ENCODE measurements around the gene KCNH2. TPM values are rescaled to one million over a fixed set of nuclear protein-coding genes. Genes with fewer than 3 reads are reported as not detected.

The KCNH2 gene
- total and polyA plus RNA-seq, 2 of the 13 experiments (the other 11 are each of a cell fraction or from before 2014, with no cell fraction given): 0.09 to 0.11 TPM

GRCh38 chr7:151012911-151013347 is 34.8 kb upstream of the KCNH2 start:
- FAIRE-seq (no peak), DNase-seq (ENCODE audit: low spot score) (peak; percentile 45), ATAC-seq (peak; percentile 58)
- Histone ChIP-seq H3K9ac (ENCODE audit: insufficient read depth, low read depth, low read length) (peak overlapping the region; percentile 52), H3K4me1 (ENCODE audit: insufficient read depth, low read length) (peaks cover 69% of the 10 kb centered on the region), H3K36me3 (replicated peaks in 1 of 2; ENCODE audit: control insufficient read depth in 1 of 2, insufficient read depth in 2 of 2, low read length in 2 of 2) (no peaks in the 10 kb centered on the region; a peak in 1 of 5 replicates), H3K4me2 (ENCODE audit: low read depth, low read length) (peak overlapping the region; percentile 85), H3K79me2 (ENCODE audit: insufficient read depth, low read length) (no peaks in the 10 kb centered on the region), H3K27me3 (ENCODE audit: control insufficient read depth in 1 of 2, insufficient read depth in 2 of 2, low read length in 2 of 2) (peaks cover 0 to 6% of the 10 kb centered on the region in 2 experiments; a peak in 2 of 5 replicates), H4K20me1 (ENCODE audit: insufficient read depth, low read length) (no peaks in the 10 kb centered on the region), H3K27ac (ENCODE audit: extremely low read length, insufficient read depth, low read length) (peak overlapping the region; percentile 60), H3K4me3 (replicated peaks in 1 of 3; ENCODE audit: insufficient read depth in 1 of 3, low read depth in 2 of 3, low read length in 3 of 3) (peak overlapping the region; percentile 37 to 62 (median 39)), H3K9me3 (ENCODE audit: low read length) (no peaks in the 10 kb centered on the region), H2AFZ (ENCODE audit: low read length) (peak overlapping the region; percentile 66)
- in situ Hi-C loops (cut with HindIII; ENCODE audit: extremely low pct_ligation_motif_present, low pct_unique_long_range_greater_than_20kb) (no loop called here), intact Hi-C loops (cut with micrococcal nuclease; ENCODE audit: unreplicated experiment) (no loop called here)
- ChIA-PET CTCF (ENCODE audit: low intra/inter-chr PET ratio, low total read pairs) (interaction anchor here (1.1 kb wide), 1 partner anchor 111 kb away, joined by 3 read pairs; no protein-coding TSS in a partner anchor), POLR2A (interaction anchor here (0.8 to 5.2 kb wide), 5 partner anchors 16 to 214 kb away, joined by 3 to 31 read pairs (median 5); partner anchors contain the start of genes ABCB8, ABCF2, AGAP3 and FASTK)
- 56% methylated on average over 14 of the region's 23 CpGs for WGBS (ENCODE audit: low lambda C conversion rate)
- no TSS peak for BruUV-seq (replicated peaks)
- TF ChIP-seq GABPB1 (CRISPR knock-in tag; IDR thresholded peaks at IDR 0.05) (no peak), MZF1 (CRISPR knock-in tag; IDR thresholded peaks at IDR 0.05; ENCODE audit: borderline replicate concordance) (no peak), NCOR1 (IDR thresholded peaks at IDR 0.05; ENCODE audit: borderline replicate concordance, low read length) (no peak), ZNF766 (CRISPR knock-in tag; IDR thresholded peaks at IDR 0.05; ENCODE audit: borderline replicate concordance) (0 out of 2 replicates have a peak, but pooled peaks have one; percentile 8), ZFP41 (CRISPR knock-in tag; IDR thresholded peaks at IDR 0.05; ENCODE audit: borderline replicate concordance) (no peak), MAFF (IDR thresholded peaks at IDR 0.05; ENCODE audit: low read depth, low read length) (no peak), ZNF615 (CRISPR knock-in tag; IDR thresholded peaks at IDR 0.05; ENCODE audit: borderline replicate concordance) (no peak), FOXK1 (CRISPR knock-in tag; IDR thresholded peaks at IDR 0.05; ENCODE audit: borderline replicate concordance, low read depth) (no peak), ATF4 (CRISPR knock-in tag; IDR thresholded peaks at IDR 0.05) (no peak), ZSCAN25 (CRISPR knock-in tag; IDR thresholded peaks at IDR 0.05) (no peak), KMT2A (CRISPR knock-in tag; IDR thresholded peaks at IDR 0.05) (0 out of 2 replicates have a peak, but pooled peaks have one; percentile 1), ZNF737 (CRISPR knock-in tag; IDR thresholded peaks at IDR 0.05; ENCODE audit: borderline replicate concordance) (no peak), TEAD3 (CRISPR knock-in tag; optimal IDR thresholded peaks at IDR 0.05; ENCODE audit: borderline replicate concordance) (no peak), ZNF780A (CRISPR knock-in tag; IDR thresholded peaks at IDR 0.05) (no peak), ZNF362 (CRISPR knock-in tag; IDR thresholded peaks at IDR 0.05; ENCODE audit: borderline replicate concordance) (no peak), CTCF (CRISPR knock-in tag; IDR thresholded peaks at IDR 0.05) (peak; percentile 64), MXD1 (CRISPR knock-in tag; IDR thresholded peaks at IDR 0.05) (peak; percentile 30; the same call in 1 of the 2 replicates), FOSL2 (CRISPR knock-in tag; IDR thresholded peaks at IDR 0.05) (no peak), FOXO1 (CRISPR knock-in tag; IDR thresholded peaks at IDR 0.05) (no peak)

All from HepG2 (cell line).